GM10266 (cell line): ENCODE data around the gene CDC42EP4.

Source experiments
- DNase-seq: peaks from one replicate; pipeline ENCODE4 v3.0.0; 2012; ENCODE audit errors: extremely low spot score
- TF ChIP-seq, protein P1 (sequence below): IDR thresholded peaks from 2 replicates; pipeline ENCODE4 v1.5.1; 2012; ENCODE audit warnings: mild to moderate bottlenecking, low read depth; ENCODE audit not compliant: control insufficient read depth, insufficient read depth; ENCODE audit errors: missing control alignments

CDC42EP4 gene

GRCh38 chr17:73349138-73349537, 37.3 kb upstream of the CDC42EP4 start:
- DNase-seq: no peak

DNA sequence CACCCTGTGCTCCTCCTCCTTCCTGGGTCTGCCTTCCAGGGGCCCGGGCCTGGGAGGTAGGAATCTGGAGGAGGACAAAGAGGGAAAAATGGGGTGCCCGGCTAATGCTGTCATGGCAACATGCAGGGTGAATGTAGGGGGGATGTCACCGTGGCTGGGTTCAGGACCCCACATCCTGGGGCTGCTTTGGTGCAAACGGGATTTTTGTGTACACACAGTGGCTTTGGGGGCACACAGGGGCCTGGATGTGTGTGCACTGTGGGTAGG, 37.0 kb upstream of the CDC42EP4 start:
- no peak for DNase-seq
- TF ChIP-seq, protein P1, sequence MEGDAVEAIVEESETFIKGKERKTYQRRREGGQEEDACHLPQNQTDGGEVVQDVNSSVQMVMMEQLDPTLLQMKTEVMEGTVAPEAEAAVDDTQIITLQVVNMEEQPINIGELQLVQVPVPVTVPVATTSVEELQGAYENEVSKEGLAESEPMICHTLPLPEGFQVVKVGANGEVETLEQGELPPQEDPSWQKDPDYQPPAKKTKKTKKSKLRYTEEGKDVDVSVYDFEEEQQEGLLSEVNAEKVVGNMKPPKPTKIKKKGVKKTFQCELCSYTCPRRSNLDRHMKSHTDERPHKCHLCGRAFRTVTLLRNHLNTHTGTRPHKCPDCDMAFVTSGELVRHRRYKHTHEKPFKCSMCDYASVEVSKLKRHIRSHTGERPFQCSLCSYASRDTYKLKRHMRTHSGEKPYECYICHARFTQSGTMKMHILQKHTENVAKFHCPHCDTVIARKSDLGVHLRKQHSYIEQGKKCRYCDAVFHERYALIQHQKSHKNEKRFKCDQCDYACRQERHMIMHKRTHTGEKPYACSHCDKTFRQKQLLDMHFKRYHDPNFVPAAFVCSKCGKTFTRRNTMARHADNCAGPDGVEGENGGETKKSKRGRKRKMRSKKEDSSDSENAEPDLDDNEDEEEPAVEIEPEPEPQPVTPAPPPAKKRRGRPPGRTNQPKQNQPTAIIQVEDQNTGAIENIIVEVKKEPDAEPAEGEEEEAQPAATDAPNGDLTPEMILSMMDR: no peak

More at GRCh38 chr17:73349138-73349537, 37.3 kb upstream of the CDC42EP4 start:
- TF ChIP-seq, protein P1: no peak

- DNase-seq: no peak
- TF ChIP-seq, protein P1: no peak
Measured at GRCh38 chr17:73348018-73348828, 36.4 kb upstream of the CDC42EP4 start.

DNA sequence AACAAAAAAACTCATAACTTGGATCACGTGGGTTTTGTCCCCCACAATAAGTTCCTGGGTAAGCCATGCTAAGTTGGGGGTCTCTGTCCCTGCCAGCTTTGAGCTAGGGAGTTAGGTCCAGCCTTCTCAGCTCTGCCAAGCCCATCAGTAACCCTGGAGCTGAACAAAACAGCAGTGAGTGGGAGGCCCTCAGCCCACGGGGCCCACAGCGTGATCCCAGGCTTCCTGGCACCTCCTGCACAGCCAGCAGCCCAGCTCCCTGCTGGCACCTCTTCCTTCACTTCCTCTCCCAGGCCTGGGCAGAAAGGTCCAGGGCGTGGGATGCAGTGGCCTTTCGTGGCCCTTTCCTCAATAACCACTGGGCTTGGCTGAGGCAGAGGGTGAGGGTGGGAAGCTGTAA, 35.5 kb upstream of the CDC42EP4 start:
- TF ChIP-seq, protein P1: no peak
- DNase-seq: no peak

DNA sequence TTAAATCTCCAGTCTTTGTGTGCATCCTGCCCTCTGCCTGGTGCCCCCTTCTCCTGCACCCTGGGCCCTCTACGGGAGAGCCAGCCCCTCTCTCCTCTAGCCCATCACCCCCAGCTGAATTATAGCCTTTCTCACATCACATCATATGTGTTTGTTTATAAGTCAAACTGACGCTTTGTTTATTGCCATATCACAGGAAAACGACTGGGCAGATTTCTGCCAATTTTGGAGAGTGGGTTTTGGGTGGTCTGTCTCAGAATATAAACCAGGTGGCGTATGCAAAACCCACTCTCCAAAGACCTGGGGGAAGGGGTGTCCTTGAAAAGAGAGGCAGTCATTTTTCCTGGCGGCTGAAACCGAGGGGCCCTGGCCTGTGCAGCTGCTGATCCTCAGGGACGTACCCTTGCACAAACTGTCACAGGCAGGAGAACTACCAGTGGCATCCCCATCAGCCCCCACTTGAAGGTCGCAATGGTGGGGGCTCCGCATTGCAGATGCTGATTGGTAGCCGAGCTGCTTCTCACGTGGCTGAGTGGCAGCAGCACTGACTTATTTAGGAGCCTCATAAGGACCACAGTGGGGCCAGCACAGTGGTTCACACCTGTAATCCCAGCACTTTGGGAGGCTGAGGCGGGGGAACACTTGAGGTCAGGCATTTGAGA, 34.8 kb upstream of the CDC42EP4 start:
- TF ChIP-seq, protein P1: no peak
- DNase-seq: no peak

DNA sequence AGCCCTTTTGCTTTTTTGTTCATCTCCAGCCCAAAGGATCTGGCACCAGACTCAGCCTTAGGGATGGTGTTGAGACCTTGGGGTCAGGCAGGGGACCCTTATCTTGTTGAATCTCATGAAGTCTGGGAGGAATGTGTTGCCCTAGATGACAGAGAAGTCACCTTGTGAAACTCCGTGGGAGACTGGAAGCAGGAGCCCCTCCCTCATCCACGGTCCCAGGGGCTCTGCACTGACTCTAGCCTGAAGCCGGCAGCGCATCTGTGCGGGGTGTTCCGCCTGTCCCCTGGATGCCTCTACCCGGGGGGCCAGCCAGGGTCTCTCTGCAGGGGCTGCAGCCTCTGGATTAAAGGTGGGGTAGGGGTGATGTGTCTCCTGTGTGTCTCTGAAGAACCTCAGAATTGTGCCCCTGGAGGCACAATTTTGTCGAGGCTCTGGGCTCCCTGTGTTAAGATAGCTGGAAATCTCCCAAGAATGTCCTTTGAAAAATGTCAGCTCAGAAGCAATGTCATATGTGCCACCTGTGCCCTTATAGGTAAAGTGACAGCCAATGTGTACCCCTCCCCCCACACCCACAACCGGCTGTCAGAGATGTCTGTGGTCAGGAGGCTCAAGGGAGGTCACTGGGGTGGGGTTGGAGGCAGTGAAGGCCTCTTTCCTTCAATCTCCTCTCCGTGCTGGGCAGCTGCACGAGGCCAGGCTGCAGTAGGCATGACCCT, 32.1 kb upstream of the CDC42EP4 start:
- TF ChIP-seq, protein P1: no peak
- DNase-seq: no peak
